LNCAP (cell line): Measurements from ENCODE around the gene PLIN1.

Source experiments
- TF ChIP-seq, protein P1 (sequence below): fragments of 450-650 bp; IDR thresholded peaks from 2 replicates; pipeline ENCODE4 v1.5.1; 2017; ENCODE audit warnings: mild to moderate bottlenecking

PLIN1 gene

DNA sequence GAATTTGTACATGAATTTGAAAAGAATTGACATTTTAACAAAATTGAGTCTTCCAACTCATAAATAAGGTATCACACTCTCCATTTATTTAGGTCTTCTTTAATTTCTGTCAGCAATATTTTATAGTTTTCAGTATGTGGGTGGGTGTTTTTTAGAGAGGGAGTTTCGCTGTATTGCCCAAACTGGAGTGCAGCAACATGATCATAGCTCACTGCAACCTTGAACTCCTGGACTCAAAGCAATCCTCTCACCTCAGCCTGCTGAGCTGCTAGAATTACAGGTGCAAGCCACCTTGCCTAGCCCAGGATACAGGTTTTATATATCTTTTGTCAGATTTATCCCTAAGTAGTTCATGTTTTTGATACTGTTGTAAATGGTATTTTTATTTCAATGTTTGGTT is 16.0 kb upstream of the PLIN1 start:
- TF ChIP-seq, protein P1, sequence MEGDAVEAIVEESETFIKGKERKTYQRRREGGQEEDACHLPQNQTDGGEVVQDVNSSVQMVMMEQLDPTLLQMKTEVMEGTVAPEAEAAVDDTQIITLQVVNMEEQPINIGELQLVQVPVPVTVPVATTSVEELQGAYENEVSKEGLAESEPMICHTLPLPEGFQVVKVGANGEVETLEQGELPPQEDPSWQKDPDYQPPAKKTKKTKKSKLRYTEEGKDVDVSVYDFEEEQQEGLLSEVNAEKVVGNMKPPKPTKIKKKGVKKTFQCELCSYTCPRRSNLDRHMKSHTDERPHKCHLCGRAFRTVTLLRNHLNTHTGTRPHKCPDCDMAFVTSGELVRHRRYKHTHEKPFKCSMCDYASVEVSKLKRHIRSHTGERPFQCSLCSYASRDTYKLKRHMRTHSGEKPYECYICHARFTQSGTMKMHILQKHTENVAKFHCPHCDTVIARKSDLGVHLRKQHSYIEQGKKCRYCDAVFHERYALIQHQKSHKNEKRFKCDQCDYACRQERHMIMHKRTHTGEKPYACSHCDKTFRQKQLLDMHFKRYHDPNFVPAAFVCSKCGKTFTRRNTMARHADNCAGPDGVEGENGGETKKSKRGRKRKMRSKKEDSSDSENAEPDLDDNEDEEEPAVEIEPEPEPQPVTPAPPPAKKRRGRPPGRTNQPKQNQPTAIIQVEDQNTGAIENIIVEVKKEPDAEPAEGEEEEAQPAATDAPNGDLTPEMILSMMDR: no peak

DNA sequence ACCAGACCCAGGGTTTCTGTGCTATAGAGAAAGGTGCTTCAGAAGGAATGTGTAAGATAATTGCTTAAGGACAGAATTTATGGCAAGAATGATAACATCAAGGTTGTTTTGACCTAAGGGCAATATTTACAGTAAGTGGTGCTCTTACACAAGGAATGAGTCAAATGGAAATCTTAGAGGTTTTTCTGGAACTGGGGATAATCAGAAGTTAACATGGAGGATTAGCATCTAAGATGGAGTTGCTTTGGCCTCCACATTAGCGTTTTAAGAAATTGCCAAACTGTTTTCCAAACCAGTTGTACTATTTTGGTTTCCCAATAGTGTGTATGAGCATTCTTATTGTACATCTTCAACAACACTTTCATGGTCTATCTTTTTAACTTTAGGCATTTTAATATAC is 14.5 kb upstream of the PLIN1 start:
- TF ChIP-seq, protein P1: no peak

DNA sequence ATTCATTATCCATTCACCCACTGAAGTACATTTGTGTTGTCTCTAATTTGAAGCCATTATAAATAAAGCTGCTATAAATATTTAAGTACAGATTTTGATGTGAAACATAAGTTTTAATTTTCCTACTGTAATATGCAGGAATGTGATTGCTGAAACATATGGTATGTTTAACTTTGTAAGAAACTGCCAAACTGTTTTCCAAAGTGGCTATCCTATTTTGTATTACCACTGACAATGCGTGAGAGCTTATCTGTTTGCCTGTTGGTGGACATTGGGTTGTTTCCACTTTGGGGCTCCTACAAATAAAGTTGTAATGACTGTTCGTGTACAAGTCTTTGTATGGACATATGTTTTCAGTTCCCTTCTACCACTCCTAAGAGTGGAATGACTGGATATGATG is 13.9 kb upstream of the PLIN1 start:
- TF ChIP-seq, protein P1: no peak

DNA sequence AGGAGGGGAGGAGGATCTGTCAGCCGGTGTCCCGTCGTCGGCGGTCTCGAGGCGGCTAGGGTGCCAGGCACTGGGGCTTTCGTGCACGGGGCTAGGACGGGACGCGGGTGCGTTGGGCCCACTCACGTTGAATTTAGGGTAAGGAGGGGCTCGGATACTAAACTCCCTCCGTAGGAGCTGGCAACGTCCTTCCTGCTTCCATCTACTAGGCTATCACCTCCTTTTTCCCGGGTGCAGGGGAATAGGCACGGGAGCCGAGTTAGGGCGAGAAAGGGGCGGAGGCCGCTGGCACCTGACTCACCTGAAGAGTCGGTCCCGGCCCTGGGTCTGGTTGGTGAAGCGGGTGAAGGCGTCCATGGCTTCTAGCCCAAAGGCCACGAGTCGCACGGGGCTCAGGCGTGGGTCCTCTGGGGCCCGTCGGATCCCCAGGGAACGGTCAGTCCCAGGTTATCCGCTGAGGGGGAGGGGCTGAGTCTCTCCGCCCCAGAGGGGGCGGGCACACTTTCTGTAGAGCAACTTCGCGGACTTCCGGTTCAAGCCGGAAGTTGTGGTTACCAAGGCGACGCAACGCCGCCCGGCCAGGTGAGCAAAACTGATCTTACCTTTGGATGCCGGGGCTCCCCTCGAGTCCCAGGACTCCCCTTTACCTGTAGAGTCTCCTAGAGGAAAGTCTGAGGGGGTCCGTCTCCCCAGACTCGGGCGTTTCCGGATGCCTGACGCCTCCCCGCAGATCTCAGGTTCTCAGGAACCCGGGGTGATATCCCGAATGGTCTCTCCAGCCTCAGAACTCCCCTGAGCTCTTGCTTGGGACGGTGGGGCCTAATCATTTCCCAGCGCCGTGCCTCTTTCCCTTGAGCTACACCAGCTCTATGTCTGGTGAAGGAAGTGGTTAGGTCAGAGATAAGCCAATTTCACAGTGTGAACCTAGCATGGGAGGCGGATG is 11.4 kb upstream of the PLIN1 start, which contains the start of the genes PEX11A and WDR93:
TSS of gene PEX11A (minus strand) at position 479 of the 943 bp plus-strand sequence. CDS start at position 357, 122 bp downstream.
TSS of gene WDR93 (plus strand) at position 536 of the 943 bp plus-strand sequence. CDS start 10,936 bp downstream, outside the sequence.
- TF ChIP-seq, protein P1: no peak

DNA sequence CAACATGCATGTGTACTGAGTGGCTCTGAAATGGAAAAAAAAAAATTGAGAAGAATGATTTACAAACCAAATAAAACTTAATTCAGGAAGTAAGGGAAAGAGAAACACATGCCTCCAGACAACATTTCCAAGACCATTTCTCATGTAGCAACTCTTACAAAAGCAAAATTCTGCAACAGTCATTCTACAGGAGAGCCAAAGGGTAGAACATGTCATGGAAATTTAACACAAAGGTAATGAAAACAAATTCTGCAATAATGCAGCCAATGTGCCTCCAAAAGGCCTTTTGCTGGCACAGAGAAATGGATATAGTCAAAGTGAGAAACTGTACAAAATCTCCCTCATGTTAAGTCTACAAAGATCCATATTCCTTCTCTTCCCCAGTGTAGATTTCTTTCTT is 7.4 kb upstream of the PLIN1 start:
- TF ChIP-seq, protein P1: no peak

DNA sequence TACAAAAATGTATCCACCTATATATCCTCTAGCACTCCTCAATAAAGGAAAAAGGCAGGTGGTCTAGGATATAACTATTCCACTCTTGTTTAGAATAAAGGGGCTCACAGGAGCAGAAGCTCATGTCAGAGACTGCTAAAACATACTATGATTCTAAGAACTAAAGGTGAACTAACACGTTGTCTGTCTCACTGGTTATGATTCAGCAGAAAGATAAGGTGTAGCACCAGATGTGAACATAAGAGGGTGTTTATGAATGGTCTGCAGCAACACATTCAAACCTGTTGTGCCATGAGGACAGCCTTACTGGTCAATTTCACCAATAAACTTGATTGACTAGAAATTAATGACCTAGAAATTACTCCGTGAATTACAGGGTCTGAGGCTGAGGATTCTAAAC is 6.8 kb upstream of the PLIN1 start:
- TF ChIP-seq, protein P1: no peak

DNA sequence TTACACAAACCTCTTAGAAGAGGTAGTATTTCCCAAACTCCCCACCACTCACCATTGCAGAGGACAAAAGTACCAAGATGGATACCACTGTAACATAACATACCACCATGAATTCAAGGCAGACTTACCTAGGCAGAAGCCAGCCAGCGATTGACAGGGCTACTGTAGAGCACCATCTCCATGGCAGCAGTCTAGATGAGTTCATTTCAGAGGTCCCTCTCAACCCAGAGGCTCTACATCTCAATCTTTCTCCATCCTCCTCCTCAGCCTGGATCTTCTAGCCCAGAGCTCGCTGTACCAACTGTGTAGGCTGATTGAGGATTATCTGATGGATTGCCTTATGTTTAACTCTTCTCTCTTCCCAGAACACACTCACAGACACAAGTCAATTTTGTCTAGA is 2.0 kb upstream of the PLIN1 start:
- TF ChIP-seq, protein P1: no peak
